ENCODE results near the gene CCDC71.

The CCDC71 gene

DNA sequence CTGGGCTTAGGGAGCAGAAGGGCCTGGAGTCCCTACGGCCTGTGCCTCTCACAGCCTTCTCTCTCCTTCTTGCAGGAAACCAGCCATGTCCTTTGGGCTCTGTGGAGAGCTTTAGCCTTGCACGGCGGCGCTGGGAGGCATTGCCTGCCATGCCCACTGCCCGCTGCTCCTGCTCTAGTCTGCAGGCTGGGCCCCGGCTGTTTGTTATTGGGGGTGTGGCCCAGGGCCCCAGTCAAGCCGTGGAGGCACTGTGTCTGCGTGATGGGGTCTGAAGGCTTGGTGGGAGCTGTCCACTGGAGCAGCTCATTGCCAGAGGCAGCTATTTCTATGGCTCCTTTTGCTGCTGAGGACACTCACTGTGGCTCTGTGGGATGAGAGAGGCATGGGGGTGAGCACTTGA lies 9.4 kb upstream of the CCDC71 start:
- no peak overlapping the region for H3K4me3 ChIP-seq (ENCODE audit: low read depth, low read length)
- TF ChIP-seq, protein P1, sequence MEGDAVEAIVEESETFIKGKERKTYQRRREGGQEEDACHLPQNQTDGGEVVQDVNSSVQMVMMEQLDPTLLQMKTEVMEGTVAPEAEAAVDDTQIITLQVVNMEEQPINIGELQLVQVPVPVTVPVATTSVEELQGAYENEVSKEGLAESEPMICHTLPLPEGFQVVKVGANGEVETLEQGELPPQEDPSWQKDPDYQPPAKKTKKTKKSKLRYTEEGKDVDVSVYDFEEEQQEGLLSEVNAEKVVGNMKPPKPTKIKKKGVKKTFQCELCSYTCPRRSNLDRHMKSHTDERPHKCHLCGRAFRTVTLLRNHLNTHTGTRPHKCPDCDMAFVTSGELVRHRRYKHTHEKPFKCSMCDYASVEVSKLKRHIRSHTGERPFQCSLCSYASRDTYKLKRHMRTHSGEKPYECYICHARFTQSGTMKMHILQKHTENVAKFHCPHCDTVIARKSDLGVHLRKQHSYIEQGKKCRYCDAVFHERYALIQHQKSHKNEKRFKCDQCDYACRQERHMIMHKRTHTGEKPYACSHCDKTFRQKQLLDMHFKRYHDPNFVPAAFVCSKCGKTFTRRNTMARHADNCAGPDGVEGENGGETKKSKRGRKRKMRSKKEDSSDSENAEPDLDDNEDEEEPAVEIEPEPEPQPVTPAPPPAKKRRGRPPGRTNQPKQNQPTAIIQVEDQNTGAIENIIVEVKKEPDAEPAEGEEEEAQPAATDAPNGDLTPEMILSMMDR (IDR thresholded peaks at IDR 0.05; ENCODE audit: borderline replicate concordance, insufficient read depth, low read depth, low read length) = no peak

GRCh38 chr3:49174397-49174985 lies 8.4 kb upstream of the CCDC71 start:
- TF ChIP-seq, protein P1 (IDR thresholded peaks at IDR 0.05; ENCODE audit: borderline replicate concordance, insufficient read depth, low read depth, low read length) = no peak
- no peak overlapping the region for H3K4me3 ChIP-seq (ENCODE audit: low read depth, low read length)

DNA sequence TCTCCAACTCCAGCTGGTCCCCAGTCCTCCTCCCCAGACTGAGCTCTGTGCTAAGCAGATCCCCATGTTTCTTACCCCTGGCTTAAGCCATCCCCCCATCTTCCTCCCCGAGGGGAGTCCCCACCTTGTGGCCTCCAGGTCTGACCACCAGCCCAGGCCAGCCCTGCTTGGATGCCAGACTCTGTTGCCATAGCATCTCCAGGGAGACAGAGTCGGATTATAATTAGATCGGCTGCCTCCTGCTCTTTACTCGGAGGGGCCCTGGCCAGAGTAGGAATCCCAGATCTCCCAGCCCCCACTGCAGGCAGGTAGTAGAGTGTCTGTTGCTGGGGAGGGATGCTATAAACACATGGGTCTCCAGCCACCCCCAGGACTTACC lies 7.7 kb upstream of the CCDC71 start:
- no peak overlapping the region for H3K4me3 ChIP-seq (ENCODE audit: low read depth, low read length)

GRCh38 chr3:49173116-49173791 lies 7.1 kb upstream of the CCDC71 start:
- no peak overlapping the region for H3K4me3 ChIP-seq (ENCODE audit: low read depth, low read length)
- TF ChIP-seq, protein P1 (IDR thresholded peaks at IDR 0.05; ENCODE audit: borderline replicate concordance, insufficient read depth, low read depth, low read length) = no peak

More for the DNA sequence above, 7.7 kb upstream of the CCDC71 start:
- TF ChIP-seq, protein P1 (IDR thresholded peaks at IDR 0.05; ENCODE audit: borderline replicate concordance, insufficient read depth, low read depth, low read length) = no peak

GRCh38 chr3:49172551-49173041 lies 6.5 kb upstream of the CCDC71 start:
- H3K4me3 ChIP-seq (ENCODE audit: low read depth, low read length) = no peak overlapping the region
- TF ChIP-seq, protein P1 (IDR thresholded peaks at IDR 0.05; ENCODE audit: borderline replicate concordance, insufficient read depth, low read depth, low read length) = no peak

DNA sequence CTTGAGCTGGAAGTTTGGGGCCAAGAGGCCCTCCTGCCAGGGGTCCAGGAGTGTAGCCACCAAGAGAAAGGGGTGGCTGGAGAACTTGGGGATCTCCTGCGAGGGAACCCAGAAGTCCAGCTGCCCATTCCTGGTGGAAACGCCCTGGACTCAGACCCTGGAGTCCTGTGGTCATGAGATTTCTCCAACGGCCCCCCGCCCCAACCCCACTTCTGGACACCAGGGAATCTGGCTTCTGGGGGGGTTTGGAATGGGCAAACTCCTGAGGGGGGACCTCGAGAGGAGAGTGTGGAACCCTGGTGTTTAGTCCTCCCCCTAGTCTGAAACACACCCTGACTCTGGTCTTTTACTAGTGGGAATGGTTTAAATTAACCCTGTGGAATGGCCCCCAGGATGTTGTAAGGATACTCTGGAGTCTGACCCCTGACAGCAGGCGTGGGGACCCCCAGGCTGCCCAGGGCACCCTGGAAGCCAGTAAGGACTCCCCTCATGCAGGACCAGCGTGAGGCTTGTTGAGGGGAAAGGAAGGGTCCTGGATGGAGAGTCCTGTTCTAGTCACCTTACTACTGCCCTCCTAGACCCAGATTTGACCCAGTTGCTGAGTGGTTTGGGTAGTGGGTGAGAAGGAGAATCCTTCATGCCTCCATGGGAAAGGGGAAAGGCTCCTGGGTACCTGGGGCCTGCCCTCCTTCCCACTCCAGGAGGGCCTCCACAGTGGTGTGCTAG lies 5.8 kb upstream of the CCDC71 start:
- H3K4me3 ChIP-seq (ENCODE audit: low read depth, low read length) = peak overlapping the region; percentile 53

More for the DNA sequence above, 5.8 kb upstream of the CCDC71 start:
- TF ChIP-seq, protein P1 (IDR thresholded peaks at IDR 0.05; ENCODE audit: borderline replicate concordance, insufficient read depth, low read depth, low read length) = no peak
